Measurements from ENCODE around the gene NXNL1.

- TF ChIP-seq CTCF (IDR thresholded peaks at IDR 0.05; ENCODE audit: low read length) (no peak), EZH2 (optimal IDR thresholded peaks at IDR 0.05; ENCODE audit: low read depth, low read length) (no peak)
Measured at GRCh38 chr19:17458970-17459369, 1.8 kb downstream of the NXNL1 start.

Measured in MM.1S (cell line).